ENCODE results near the gene KTI12.
"Not testable (repeated sequence)": the region's sequence is repeated elsewhere in the genome, so short reads cannot be mapped to it uniquely, and the experiment has no call there.

The KTI12 gene

DNA sequence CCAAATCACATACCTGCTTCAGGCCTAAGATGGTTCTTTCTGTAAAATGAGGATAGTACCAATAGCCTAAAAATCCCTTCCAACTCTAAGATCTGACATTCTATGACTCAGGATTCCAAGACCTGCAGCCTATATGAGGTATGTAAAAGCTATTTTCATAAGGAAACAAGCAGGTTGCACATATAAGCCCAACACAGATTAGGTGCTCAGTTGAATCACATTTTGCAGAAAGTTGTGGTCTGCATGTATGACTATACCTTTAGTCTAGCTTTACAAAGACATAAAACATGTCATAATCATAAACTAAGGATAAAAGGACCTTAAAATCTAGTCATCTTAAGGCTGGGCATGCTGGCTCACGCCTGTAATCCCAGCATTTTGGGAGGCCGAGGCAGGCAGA is 7.3 kb downstream of the KTI12 start:
- H3K27ac ChIP-seq (ENCODE audit: low read depth, low read length) = no peak overlapping the region
- no peaks in the 10 kb centered on the region for H3K4me1 ChIP-seq (ENCODE audit: control insufficient read depth, low read depth, low read length)
- no peak overlapping the region for H3K9ac ChIP-seq (ENCODE audit: low read length)
- no peak overlapping the region for H3K23ac ChIP-seq (ENCODE audit: low read length)
- H3K79me2 ChIP-seq (ENCODE audit: control insufficient read depth, insufficient read depth, low read length) = no peaks in the 10 kb centered on the region
- no peak overlapping the region for H2BK15ac ChIP-seq (replicated peaks; ENCODE audit: low read depth)
- H3K27me3 ChIP-seq (ENCODE audit: insufficient read depth, low read length, poor library complexity) = no peaks in the 10 kb centered on the region
- no peak overlapping the region for H3K4ac ChIP-seq (ENCODE audit: low read depth, low read length)
- no peak overlapping the region for H3K4me3 ChIP-seq (ENCODE audit: low read length)
- H3K4me2 ChIP-seq (ENCODE audit: low read length) = no peak overlapping the region
- H2BK120ac ChIP-seq (ENCODE audit: low read depth, low read length) = no peak overlapping the region
- WGBS (ENCODE audit: extremely low coverage, insufficient coverage, low lambda C conversion rate) = no CpG with 5 or more reads among the region's 2 CpGs
- no peak overlapping the region for H2AK5ac ChIP-seq (ENCODE audit: low read length)
- H3K36me3 ChIP-seq (ENCODE audit: control insufficient read depth, insufficient read depth, low read length) = peaks cover 6% of the 10 kb centered on the region
- no peak overlapping the region for H4K8ac ChIP-seq (ENCODE audit: low read depth, low read length)
- H3K79me1 ChIP-seq (ENCODE audit: low read length) = peaks cover 2% of the 10 kb centered on the region
- H4K5ac ChIP-seq (ENCODE audit: low read length) = no peak overlapping the region
- DNase-seq = no peak
- H3K18ac ChIP-seq (ENCODE audit: low read length) = no peak overlapping the region
- no peak overlapping the region for H3K56ac ChIP-seq (ENCODE audit: low read length)
- no peak overlapping the region for H2BK5ac ChIP-seq (ENCODE audit: low read length)

DNA sequence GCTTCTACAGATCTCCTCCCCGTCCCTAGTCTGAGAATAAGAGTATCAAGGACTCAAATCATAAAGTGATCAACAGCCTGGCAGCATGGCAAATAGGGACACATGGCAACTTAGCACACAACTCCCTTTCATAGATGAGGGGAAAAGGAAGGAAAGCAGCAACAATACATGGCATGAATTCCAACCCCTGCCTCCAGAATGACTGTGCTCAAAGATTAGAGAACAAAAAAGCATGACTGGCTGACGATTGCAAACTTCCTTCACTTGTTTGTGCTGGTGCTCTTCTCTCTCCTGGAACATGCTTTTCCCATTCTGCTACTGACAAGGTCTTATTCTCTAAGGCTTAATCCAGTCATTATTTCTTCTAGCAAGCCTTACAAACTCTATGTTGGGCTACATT is 11.5 kb downstream of the KTI12 start:
- H2BK120ac ChIP-seq (ENCODE audit: low read depth, low read length) = no peak overlapping the region
- no peak for DNase-seq
- no peak overlapping the region for H3K4me3 ChIP-seq (ENCODE audit: low read length)
- H3K4me2 ChIP-seq (ENCODE audit: low read length) = no peak overlapping the region
- WGBS (ENCODE audit: extremely low coverage, insufficient coverage, low lambda C conversion rate) = no CpG with 5 or more reads among the region's 2 CpGs
- H3K56ac ChIP-seq (ENCODE audit: low read length) = no peak overlapping the region
- no peak overlapping the region for H3K18ac ChIP-seq (ENCODE audit: low read length)
- H3K9ac ChIP-seq (ENCODE audit: low read length) = no peak overlapping the region
- H4K8ac ChIP-seq (ENCODE audit: low read depth, low read length) = no peak overlapping the region
- peaks cover 8% of the 10 kb centered on the region for H3K36me3 ChIP-seq (ENCODE audit: control insufficient read depth, insufficient read depth, low read length)
- H2AK5ac ChIP-seq (ENCODE audit: low read length) = no peak overlapping the region
- no peak overlapping the region for H4K5ac ChIP-seq (ENCODE audit: low read length)
- H3K79me1 ChIP-seq (ENCODE audit: low read length) = no peaks in the 10 kb centered on the region
- no peaks in the 10 kb centered on the region for H3K4me1 ChIP-seq (ENCODE audit: control insufficient read depth, low read depth, low read length)
- H3K27ac ChIP-seq (ENCODE audit: low read depth, low read length) = no peak overlapping the region
- no peak overlapping the region for H2BK15ac ChIP-seq (replicated peaks; ENCODE audit: low read depth)
- no peaks in the 10 kb centered on the region for H3K79me2 ChIP-seq (ENCODE audit: control insufficient read depth, insufficient read depth, low read length)
- no peak overlapping the region for H2BK5ac ChIP-seq (ENCODE audit: low read length)
- H3K27me3 ChIP-seq (ENCODE audit: insufficient read depth, low read length, poor library complexity) = no peaks in the 10 kb centered on the region
- H3K4ac ChIP-seq (ENCODE audit: low read depth, low read length) = no peak overlapping the region
- H3K23ac ChIP-seq (ENCODE audit: low read length) = no peak overlapping the region

DNA sequence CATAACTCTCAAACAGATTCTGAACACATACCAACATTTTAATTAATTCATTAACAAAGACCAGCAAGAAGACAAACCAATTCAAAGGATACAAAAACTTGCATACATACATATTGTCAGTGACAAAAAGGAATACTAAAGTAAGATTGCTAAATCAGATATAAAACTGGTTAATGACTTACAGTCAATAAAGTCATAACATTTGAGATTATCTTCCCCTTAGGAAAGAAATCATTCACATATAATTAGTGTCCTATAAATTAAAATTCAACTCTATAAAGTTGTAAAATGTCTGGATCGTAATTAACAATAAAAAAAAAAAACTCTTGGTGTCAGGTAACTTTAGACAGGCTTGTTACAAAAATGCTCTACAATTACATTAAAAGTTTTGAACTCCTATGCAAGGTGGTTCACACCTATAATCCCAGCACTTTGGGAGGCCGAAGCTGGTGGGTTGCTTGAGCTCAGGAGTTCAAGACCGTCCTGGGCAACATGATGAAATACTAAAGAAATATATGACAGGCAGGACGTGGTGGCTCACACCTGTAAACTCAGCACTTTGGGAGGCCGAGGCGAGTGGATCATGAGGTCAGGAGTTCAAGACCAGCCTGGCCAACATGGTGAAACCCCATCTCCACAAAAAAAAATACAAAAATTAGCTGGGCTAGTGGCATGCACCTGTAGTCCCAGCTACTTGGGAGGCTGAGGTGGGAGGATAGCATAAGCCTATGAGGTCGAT is 25.4 kb downstream of the KTI12 start:
- Histone ChIP-seq H3K4ac (ENCODE audit: low read depth, low read length) (no peak overlapping the region), H3K4me1 (ENCODE audit: control insufficient read depth, low read depth, low read length) (peaks cover 2% of the 10 kb centered on the region), H3K23ac (ENCODE audit: low read length) (no peak overlapping the region), H3K9ac (ENCODE audit: low read length) (no peak overlapping the region), H3K79me1 (ENCODE audit: low read length) (no peaks in the 10 kb centered on the region), H3K18ac (ENCODE audit: low read length) (no peak overlapping the region), H2AK5ac (ENCODE audit: low read length) (no peak overlapping the region), H3K4me2 (ENCODE audit: low read length) (no peak overlapping the region), H3K27me3 (ENCODE audit: insufficient read depth, low read length, poor library complexity) (no peaks in the 10 kb centered on the region), H4K5ac (ENCODE audit: low read length) (no peak overlapping the region), H3K56ac (ENCODE audit: low read length) (no peak overlapping the region), H3K79me2 (ENCODE audit: control insufficient read depth, insufficient read depth, low read length) (no peaks in the 10 kb centered on the region), H2BK120ac (ENCODE audit: low read depth, low read length) (peak overlapping the region; percentile 92), H3K27ac (ENCODE audit: low read depth, low read length) (no peak overlapping the region), H3K36me3 (ENCODE audit: control insufficient read depth, insufficient read depth, low read length) (no peaks in the 10 kb centered on the region), H4K8ac (ENCODE audit: low read depth, low read length) (no peak overlapping the region), H2BK15ac (replicated peaks; ENCODE audit: low read depth) (no peak overlapping the region), H3K4me3 (ENCODE audit: low read length) (no peak overlapping the region), H2BK5ac (ENCODE audit: low read length) (no peak overlapping the region)
- WGBS (ENCODE audit: extremely low coverage, insufficient coverage, low lambda C conversion rate) = no CpG with 5 or more reads among the region's 7 CpGs
- no peak for DNase-seq

DNA sequence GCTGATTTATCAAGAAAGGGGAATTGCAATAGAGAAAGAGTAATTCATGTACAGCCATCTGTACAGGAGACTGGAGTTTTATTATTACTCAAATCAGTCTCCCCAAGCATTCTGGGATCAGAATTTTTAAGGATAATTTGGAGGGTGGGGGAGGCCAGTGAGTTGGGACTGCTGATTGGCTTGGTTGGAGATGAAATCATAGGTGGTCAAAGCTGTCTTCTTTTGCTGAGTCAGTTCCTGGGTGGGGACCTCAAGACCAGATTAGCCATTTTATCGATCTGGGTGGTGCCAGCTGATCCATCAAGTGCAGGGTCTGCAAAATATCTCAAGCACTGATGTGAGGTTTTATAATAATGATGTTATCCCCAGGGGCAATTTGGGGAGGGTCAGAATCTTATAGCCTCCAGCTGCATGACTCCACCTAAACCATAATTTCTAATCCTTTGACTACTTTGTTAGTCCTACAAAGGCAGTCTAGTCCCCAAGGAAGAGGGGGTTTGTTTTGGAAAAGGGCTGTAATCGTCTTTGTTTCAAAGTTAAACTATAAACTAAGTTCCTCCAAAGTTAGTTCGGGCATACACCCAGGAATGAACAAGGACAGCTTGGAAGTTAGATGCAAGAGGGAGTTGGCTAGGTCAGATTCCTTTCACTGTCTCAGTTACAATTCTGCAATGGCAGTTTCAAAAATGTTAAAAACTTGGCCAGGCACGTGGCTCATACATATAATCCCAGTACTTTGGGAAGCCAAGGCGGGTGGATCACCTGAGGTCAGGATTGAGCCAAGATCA is 26.2 kb downstream of the KTI12 start:
- H3K79me2 ChIP-seq (ENCODE audit: control insufficient read depth, insufficient read depth, low read length) = no peaks in the 10 kb centered on the region
- peak overlapping the region; percentile 5 for H3K9ac ChIP-seq (ENCODE audit: low read length)
- peak overlapping the region; percentile 84 for H2BK5ac ChIP-seq (ENCODE audit: low read length)
- no peak overlapping the region for H3K23ac ChIP-seq (ENCODE audit: low read length)
- peak overlapping the region; percentile 75 for H3K56ac ChIP-seq (ENCODE audit: low read length)
- peaks cover 2% of the 10 kb centered on the region for H3K4me1 ChIP-seq (ENCODE audit: control insufficient read depth, low read depth, low read length)
- no peak overlapping the region for H4K5ac ChIP-seq (ENCODE audit: low read length)
- peak overlapping the region; percentile 11 for H2AK5ac ChIP-seq (ENCODE audit: low read length)
- H4K8ac ChIP-seq (ENCODE audit: low read depth, low read length) = no peak overlapping the region
- no peaks in the 10 kb centered on the region for H3K79me1 ChIP-seq (ENCODE audit: low read length)
- H3K4me3 ChIP-seq (ENCODE audit: low read length) = no peak overlapping the region
- no peaks in the 10 kb centered on the region for H3K27me3 ChIP-seq (ENCODE audit: insufficient read depth, low read length, poor library complexity)
- H2BK15ac ChIP-seq (replicated peaks; ENCODE audit: low read depth) = no peak overlapping the region
- H3K18ac ChIP-seq (ENCODE audit: low read length) = peak overlapping the region; percentile 47
- H3K4ac ChIP-seq (ENCODE audit: low read depth, low read length) = peak overlapping the region; percentile 48
- H3K36me3 ChIP-seq (ENCODE audit: control insufficient read depth, insufficient read depth, low read length) = no peaks in the 10 kb centered on the region
- H2BK120ac ChIP-seq (ENCODE audit: low read depth, low read length) = no peak overlapping the region
- no CpG with 5 or more reads among the region's 5 CpGs for WGBS (ENCODE audit: extremely low coverage, insufficient coverage, low lambda C conversion rate)
- no peak overlapping the region for H3K4me2 ChIP-seq (ENCODE audit: low read length)
- H3K27ac ChIP-seq (ENCODE audit: low read depth, low read length) = peak overlapping the region; percentile 75
- DNase-seq = peak; percentile 63

DNA sequence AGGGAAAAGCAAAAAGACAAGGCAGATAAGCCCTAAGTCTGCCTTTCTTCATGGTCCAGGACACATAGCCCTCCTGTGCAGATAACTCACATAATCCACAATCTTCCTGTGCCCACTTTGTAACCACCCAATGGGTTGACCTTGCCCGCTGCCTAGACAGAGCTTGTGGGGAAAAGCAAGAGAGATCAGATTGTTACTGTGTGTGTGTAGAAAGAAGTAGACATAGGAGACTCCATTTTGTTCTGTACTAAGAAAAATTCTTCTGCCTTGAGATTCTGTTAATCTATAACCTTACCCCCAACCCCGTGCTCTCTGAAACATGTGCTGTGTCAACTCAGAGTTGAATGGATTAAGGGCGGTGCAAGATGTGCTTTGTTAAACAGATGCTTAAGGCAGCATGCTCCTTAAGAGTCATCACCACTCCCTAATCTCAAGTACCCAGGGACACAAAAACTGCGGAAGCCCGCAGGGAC is 27.5 kb downstream of the KTI12 start:
- peak; percentile 48 for DNase-seq
- H3K27ac ChIP-seq (ENCODE audit: low read depth, low read length) = peak overlapping the region; percentile 81
- not testable (repeated sequence) for H4K5ac ChIP-seq (ENCODE audit: low read length)

More for the DNA sequence above, 27.5 kb downstream of the KTI12 start:
- H2AK5ac ChIP-seq (ENCODE audit: low read length); H4K8ac ChIP-seq (ENCODE audit: low read depth, low read length); H3K79me1 ChIP-seq (ENCODE audit: low read length); H3K4me2 ChIP-seq (ENCODE audit: low read length); H3K4me1 ChIP-seq (ENCODE audit: control insufficient read depth, low read depth, low read length); H2BK15ac ChIP-seq (replicated peaks; ENCODE audit: low read depth); H3K79me2 ChIP-seq (ENCODE audit: control insufficient read depth, insufficient read depth, low read length); H3K4me3 ChIP-seq (ENCODE audit: low read length); H3K27me3 ChIP-seq (ENCODE audit: insufficient read depth, low read length, poor library complexity); H3K36me3 ChIP-seq (ENCODE audit: control insufficient read depth, insufficient read depth, low read length): not testable (repeated sequence)
- Histone ChIP-seq H3K23ac (ENCODE audit: low read length) (peak overlapping the region; percentile 59), H3K4ac (ENCODE audit: low read depth, low read length) (peak overlapping the region; percentile 99), H3K18ac (ENCODE audit: low read length) (peak overlapping the region; percentile 64), H2BK120ac (ENCODE audit: low read depth, low read length) (peak overlapping the region; percentile 90), H2BK5ac (ENCODE audit: low read length) (peak overlapping the region; percentile 97), H3K9ac (ENCODE audit: low read length) (peak overlapping the region; percentile 58), H3K56ac (ENCODE audit: low read length) (peak overlapping the region; percentile 86)
- no CpG with 5 or more reads among the region's 5 CpGs for WGBS (ENCODE audit: extremely low coverage, insufficient coverage, low lambda C conversion rate)
